PC-9 (cell line): Measurements from ENCODE around the gene TUBE1. TPM values are rescaled to one million over a fixed set of nuclear protein-coding genes. Genes with fewer than 3 reads are reported as not detected.

Experiments used
- BruUV-seq: library from RNA; stranded (reverse); fragments of 400-500 nt; replicated peaks from 2 replicates; lab custom pipeline; 2021; lab: Mats Ljungman, UMichigan
- CTCF ChIA-PET: fragments of 300-600 bp; sonication (Branson Sonifier 250); formaldehyde crosslinking; loops from one replicate; lab custom pipeline; 2022; ENCODE audit warnings: antibody characterized with exemption; lab: Charles Lee
- POLR2A ChIA-PET: fragments of 300-600 bp; sonication (Branson Sonifier 250); formaldehyde crosslinking; loops from one replicate; lab custom pipeline; 2022; ENCODE audit warnings: antibody characterized with exemption; ENCODE audit not compliant: unreplicated experiment; lab: Charles Lee
- DNase-seq, 2 experiments: peaks; one replicate each; pipeline versions ENCODE4 v3.0.0 to v3.0.0-alpha.2; 2015 to 2022; ENCODE audit warnings: mixed read lengths in 1 of 2
- H2AFZ ChIP-seq: fragments of 200-600 bp; sonication (generic); 2 replicates; pipeline ENCODE4 v1.8.1; 2017; ENCODE audit warnings: antibody characterized with exemption
- H3F3A ChIP-seq: fragments of 200-600 bp; sonication (generic); 2 replicates; pipeline ENCODE4 v1.8.1; 2017; ENCODE audit warnings: antibody characterized with exemption, mild to moderate bottlenecking, low read depth; ENCODE audit not compliant: insufficient read depth
- H3K27ac ChIP-seq: fragments of 200-600 bp; sonication (generic); 2 replicates; pipeline ENCODE4 v1.6.1; 2016; ENCODE audit warnings: mixed run types
- H3K27me3 ChIP-seq: fragments of 200-600 bp; sonication (generic); 2 replicates; pipeline ENCODE4 v1.6.1; 2016; ENCODE audit warnings: low read depth, mixed run types; ENCODE audit not compliant: insufficient read depth
- H3K36me3 ChIP-seq: fragments of 200-600 bp; sonication (generic); 2 replicates; pipeline ENCODE4 v1.6.1; 2016; ENCODE audit warnings: low read depth, mixed run types
- H3K4me1 ChIP-seq: fragments of 200-600 bp; sonication (generic); replicated peaks from 2 replicates; pipeline ENCODE4 v1.6.1; 2016; ENCODE audit warnings: mixed run types; ENCODE audit not compliant: insufficient read depth
- H3K4me2 ChIP-seq: fragments of 200-600 bp; sonication (generic); 2 replicates; pipeline ENCODE4 v1.6.1; 2017; ENCODE audit warnings: mixed run types
- H3K4me3 ChIP-seq: fragments of 200-600 bp; sonication (generic); 2 replicates; pipeline ENCODE4 v1.6.1; 2016; ENCODE audit warnings: mixed run types
- H3K79me2 ChIP-seq: fragments of 200-600 bp; sonication (generic); 2 replicates; pipeline ENCODE4 v1.6.1; 2017; ENCODE audit warnings: low read depth, mixed run types
- H3K9me2 ChIP-seq: fragments of 200-600 bp; sonication (generic); 2 replicates; pipeline ENCODE4 v1.8.1; 2017; ENCODE audit warnings: mild to moderate bottlenecking; ENCODE audit not compliant: insufficient read depth
- H3K9me3 ChIP-seq: fragments of 200-600 bp; sonication (generic); 2 replicates; pipeline ENCODE4 v1.8.1; 2016; ENCODE audit warnings: low read depth; ENCODE audit not compliant: insufficient read depth
- H4K20me1 ChIP-seq: fragments of 200-600 bp; sonication (generic); 2 replicates; pipeline ENCODE4 v1.8.1; 2017; ENCODE audit not compliant: insufficient read depth
- CTCF ChIP-seq: fragments of 200-600 bp; sonication (generic); conservative IDR thresholded peaks from 2 replicates; pipeline ENCODE4 v1.6.1; 2017; ENCODE audit warnings: mixed run types, antibody characterized with exemption, mild to moderate bottlenecking, moderate library complexity
- EZH2 ChIP-seq: fragments of 200-600 bp; sonication (generic); IDR thresholded peaks from 2 replicates; pipeline ENCODE4 v1.8.0; 2017; ENCODE audit warnings: antibody characterized with exemption, low read depth
- intact Hi-C: fragments of 100-400 bp; cut with micrococcal nuclease; formaldehyde crosslinking; loops from one replicate; pipeline ENCODE4 v1.10.0; 2022; ENCODE audit not compliant: unreplicated experiment
- total RNA-seq: library from RNA; stranded (reverse); gene quantifications from 2 replicates; pipeline ENCODE4 v1.2.3, GENCODE V29; 2021

Gene TUBE1
- total RNA-seq, 1 experiment from 2014 or later: 30.3 TPM

GRCh38 chr6:112026933-112027332, 60.3 kb downstream of the TUBE1 start:
- POLR2A ChIA-PET: no interaction called here

GRCh38 chr6:112024464-112024863, 62.8 kb downstream of the TUBE1 start:
- H3K79me2 ChIP-seq: no peaks in the 10 kb centered on the region
- H3K36me3 ChIP-seq: no peaks in the 10 kb centered on the region
- no peak overlapping the region for H3K27ac ChIP-seq
- POLR2A ChIA-PET: no interaction called here
- H3F3A ChIP-seq: no peaks in the 10 kb centered on the region
- TF ChIP-seq EZH2: no peak
- TF ChIP-seq CTCF: no peak
- no peak overlapping the region for H2AFZ ChIP-seq
- no peaks in the 10 kb centered on the region for H3K27me3 ChIP-seq
- H3K4me1 ChIP-seq: no peaks in the 10 kb centered on the region
- no peak overlapping the region for H3K4me3 ChIP-seq
- CTCF ChIA-PET: no interaction called here
- H3K9me2 ChIP-seq: no peaks in the 10 kb centered on the region; the same call in 1 of the 2 replicates
- no peak for DNase-seq
- no TSS peak for BruUV-seq
- intact Hi-C loops: no loop called here
- no peaks in the 10 kb centered on the region; the same call in 1 of the 2 replicates for H4K20me1 ChIP-seq
- H3K9me3 ChIP-seq: peaks cover 7% of the 10 kb centered on the region; the same call in 1 of the 2 replicates
- no peak overlapping the region for H3K4me2 ChIP-seq

More at GRCh38 chr6:112026933-112027332, 60.3 kb downstream of the TUBE1 start:
- TF ChIP-seq EZH2: no peak
- TF ChIP-seq CTCF: no peak
- no peak overlapping the region for H3K4me3 ChIP-seq
- no peaks in the 10 kb centered on the region; the same call in 1 of the 2 replicates for H3K9me2 ChIP-seq
- H3K27me3 ChIP-seq: no peaks in the 10 kb centered on the region
- H3K27ac ChIP-seq: no peak overlapping the region
- intact Hi-C loops: no loop called here
- no peak overlapping the region for H3K4me2 ChIP-seq
- BruUV-seq: no TSS peak
- peaks cover 7% of the 10 kb centered on the region; the same call in 1 of the 2 replicates for H3K9me3 ChIP-seq
- no peaks in the 10 kb centered on the region for H3K36me3 ChIP-seq
- peaks cover 14% of the 10 kb centered on the region; the same call in 1 of the 2 replicates for H3K4me1 ChIP-seq
- H3K79me2 ChIP-seq: no peaks in the 10 kb centered on the region
- H3F3A ChIP-seq: no peaks in the 10 kb centered on the region
- no peak for DNase-seq
- H2AFZ ChIP-seq: no peak overlapping the region
- CTCF ChIA-PET: no interaction called here
- H4K20me1 ChIP-seq: no peaks in the 10 kb centered on the region; the same call in 1 of the 2 replicates

GRCh38 chr6:112022749-112023148, 64.5 kb downstream of the TUBE1 start:
- H3K4me3 ChIP-seq: no peak overlapping the region
- H3K9me3 ChIP-seq: peaks cover 7% of the 10 kb centered on the region; the same call in 1 of the 2 replicates
- no TSS peak for BruUV-seq
- H3K4me1 ChIP-seq: no peaks in the 10 kb centered on the region
- H4K20me1 ChIP-seq: no peaks in the 10 kb centered on the region; the same call in 1 of the 2 replicates
- H3K27me3 ChIP-seq: no peaks in the 10 kb centered on the region
- H2AFZ ChIP-seq: no peak overlapping the region
- no peaks in the 10 kb centered on the region for H3K36me3 ChIP-seq
- no peaks in the 10 kb centered on the region for H3K79me2 ChIP-seq
- no peak overlapping the region for H3K27ac ChIP-seq
- intact Hi-C loops: no loop called here
- no peak for TF ChIP-seq CTCF
- TF ChIP-seq EZH2: no peak
- H3F3A ChIP-seq: no peaks in the 10 kb centered on the region
- no peak for DNase-seq
- CTCF ChIA-PET: no interaction called here
- H3K9me2 ChIP-seq: no peaks in the 10 kb centered on the region
- POLR2A ChIA-PET: no interaction called here
- no peak overlapping the region for H3K4me2 ChIP-seq
